Peyer's patch (tissue), 4 donors: Measurements from ENCODE around the gene GTF2H4. TPM values are rescaled to one million over a fixed set of nuclear protein-coding genes. Genes with fewer than 3 reads are reported as not detected.

ENCODE experiments used
- DNase-seq, 3 donors: peaks; one replicate each; pipeline ENCODE4 v3.0.0-alpha.2; 2017 to 2019
- H3K27ac ChIP-seq, 4 donors: fragments of 200-600 bp; sonication (generic); one replicate each; pipeline ENCODE4 v1.5.1; 2016 to 2019
- H3K27me3 ChIP-seq, 2 donors: fragments of 200-600 bp; sonication (generic); one replicate each; pipeline ENCODE4 v1.5.1; 2019
- H3K36me3 ChIP-seq, 3 donors: fragments of 200-600 bp; sonication (generic); one replicate each; pipeline ENCODE4 v1.5.1; 2016 to 2019
- H3K4me1 ChIP-seq, 4 donors: fragments of 200-600 bp; sonication (generic); one replicate each; pipeline ENCODE4 v1.5.1; 2016 to 2019
- H3K4me3 ChIP-seq, 4 donors: fragments of 200-600 bp; sonication (generic); 1 replicate in 3 of 4; 2 replicates in 1 of 4; pipeline ENCODE4 v1.5.1; 2016 to 2019; ENCODE audit warnings: mild to moderate bottlenecking in 1 of 4
- H3K9me3 ChIP-seq, 4 donors: fragments of 200-600 bp; sonication (generic); one replicate each; pipeline ENCODE4 v1.5.1; 2016 to 2019; ENCODE audit warnings: mild to moderate bottlenecking in 1 of 4
- CTCF ChIP-seq, 6 experiments: fragments of 450-650 bp in 4 of 6; fragments of 200-600 bp in 2 of 6; sonication (generic) in 1 of 6; IDR thresholded peaks; one replicate each; pipeline ENCODE4 v1.5.1; 2017 to 2019; ENCODE audit warnings: antibody characterized with exemption in 6 of 6, mild to moderate bottlenecking in 3 of 6, moderate library complexity in 1 of 6
- POLR2A ChIP-seq, 2 donors: fragments of 450-650 bp; IDR thresholded peaks; one replicate each; pipeline ENCODE4 v1.5.1; 2017; ENCODE audit warnings: antibody characterized with exemption in 2 of 2, mild to moderate bottlenecking in 2 of 2, moderate library complexity in 2 of 2
- total RNA-seq, 4 donors: library from RNA; depleted of rRNA; stranded (reverse); fragments of >200 nt; gene quantifications; one replicate each; pipeline ENCODE4 v1.1.0, GENCODE V29; 2016

GTF2H4 gene
- total RNA-seq, 4 donors from 2014 or later = 10.7 to 21.3 (median 17.0) TPM

GRCh38 chr6:30932665-30933365 lies 24.8 kb downstream of the GTF2H4 start:
- no peaks in the 10 kb centered on the region for H3K27me3 ChIP-seq
- no peaks in the 10 kb centered on the region for H3K36me3 ChIP-seq
- H3K4me1 ChIP-seq = no peaks in the 10 kb centered on the region
- H3K9me3 ChIP-seq = peaks cover 0 to 5% (median 0%) of the 10 kb centered on the region in 4 donors
- TF ChIP-seq CTCF (IDR thresholded peaks at IDR 0.05) = no peak
- TF ChIP-seq POLR2A (IDR thresholded peaks at IDR 0.05) = no peak
- no peak overlapping the region for H3K4me3 ChIP-seq
- DNase-seq = no peak
- no peak overlapping the region for H3K27ac ChIP-seq

- no peak overlapping the region for H3K4me3 ChIP-seq
- no peak for TF ChIP-seq POLR2A (IDR thresholded peaks at IDR 0.05)
- no peak for TF ChIP-seq CTCF (IDR thresholded peaks at IDR 0.05)
- no peak overlapping the region for H3K27ac ChIP-seq
- H3K9me3 ChIP-seq = no peaks in the 10 kb centered on the region
- no peaks in the 10 kb centered on the region for H3K4me1 ChIP-seq
- no peaks in the 10 kb centered on the region for H3K27me3 ChIP-seq
- DNase-seq = no peak
- H3K36me3 ChIP-seq = no peaks in the 10 kb centered on the region
Observed at GRCh38 chr6:30935018-30935417, 27.0 kb downstream of the GTF2H4 start.

- Histone ChIP-seq H3K9me3 (no peaks in the 10 kb centered on the region), H3K27ac (no peak overlapping the region), H3K4me1 (no peaks in the 10 kb centered on the region), H3K27me3 (no peaks in the 10 kb centered on the region), H3K4me3 (no peak overlapping the region), H3K36me3 (no peaks in the 10 kb centered on the region)
- no peak for TF ChIP-seq CTCF (IDR thresholded peaks at IDR 0.05)
- TF ChIP-seq POLR2A (IDR thresholded peaks at IDR 0.05) = no peak
- no peak for DNase-seq
Observed at GRCh38 chr6:30937265-30937664, 29.3 kb downstream of the GTF2H4 start.

- Histone ChIP-seq H3K4me3 (no peak overlapping the region), H3K27me3 (no peaks in the 10 kb centered on the region), H3K9me3 (no peaks in the 10 kb centered on the region), H3K4me1 (peaks cover 0 to 5% (median 0%) of the 10 kb centered on the region in 4 donors), H3K27ac (no peak overlapping the region), H3K36me3 (no peaks in the 10 kb centered on the region)
- no peak for TF ChIP-seq CTCF (IDR thresholded peaks at IDR 0.05)
- no peak for TF ChIP-seq POLR2A (IDR thresholded peaks at IDR 0.05)
- DNase-seq = no peak
Observed at GRCh38 chr6:30938730-30939129, 30.7 kb downstream of the GTF2H4 start.

- H3K4me1 ChIP-seq = peaks cover 0 to 5% (median 0%) of the 10 kb centered on the region in 4 donors
- DNase-seq = no peak
- H3K27me3 ChIP-seq = no peaks in the 10 kb centered on the region
- H3K9me3 ChIP-seq = no peaks in the 10 kb centered on the region
- H3K27ac ChIP-seq = no peak overlapping the region
- H3K4me3 ChIP-seq = no peak overlapping the region
- TF ChIP-seq POLR2A (IDR thresholded peaks at IDR 0.05) (no peak), CTCF (IDR thresholded peaks at IDR 0.05) (no peak)
- no peaks in the 10 kb centered on the region for H3K36me3 ChIP-seq
Observed at GRCh38 chr6:30939473-30939872, 31.5 kb downstream of the GTF2H4 start.
